ENCODE measurements around the gene GLI1. TPM values are rescaled to one million over a fixed set of nuclear protein-coding genes. Genes with fewer than 3 reads are reported as not detected.

Gene GLI1
- total RNA-seq, 1 experiment from 2014 or later = 22.4 TPM

- Histone ChIP-seq H3K27ac (ENCODE audit: low read depth, low read length, poor library complexity, severe bottlenecking) (peak overlapping the region; percentile 94), H3K9me3 (ENCODE audit: low read depth, low read length, poor library complexity, severe bottlenecking) (no peaks in the 10 kb centered on the region), H3K4me3 (ENCODE audit: low read depth, low read length, poor library complexity, severe bottlenecking) (peak overlapping the region; percentile 84), H3K4me1 (ENCODE audit: insufficient read depth, low read length, poor library complexity, severe bottlenecking) (peaks cover 9% of the 10 kb centered on the region), H3K27me3 (replicated peaks; ENCODE audit: insufficient read depth, low read depth, low read length, poor library complexity) (no peaks in the 10 kb centered on the region), H3K36me3 (ENCODE audit: insufficient read depth, low read length, poor library complexity, severe bottlenecking) (peaks cover 42% of the 10 kb centered on the region)
- intact Hi-C loops (cut with micrococcal nuclease; ENCODE audit: unreplicated experiment) = no loop called here
- ChIA-PET POLR2A (ENCODE audit: low non-redundant PET) (no interaction called here), CTCF (no interaction called here)
- TF ChIP-seq CTCF (conservative IDR thresholded peaks at IDR 0.05; ENCODE audit: low read depth, low read length) (no peak), EZH2 (IDR thresholded peaks at IDR 0.05; ENCODE audit: borderline replicate concordance, low read depth, low read length, poor library complexity, severe bottlenecking) (no peak)
- no peak for DNase-seq (ENCODE audit: low spot score)
- BruUV-seq (replicated peaks) = TSS peak; percentile 49
Observed at GRCh38 chr12:57488402-57489156, 29.0 kb downstream of the GLI1 start.

GRCh38 chr12:57489157-57489641 is 29.6 kb downstream of the GLI1 start:
- H3K27ac ChIP-seq (ENCODE audit: low read depth, low read length, poor library complexity, severe bottlenecking) = peak overlapping the region; percentile 94
- H3K27me3 ChIP-seq (replicated peaks; ENCODE audit: insufficient read depth, low read depth, low read length, poor library complexity) = no peaks in the 10 kb centered on the region
- POLR2A ChIA-PET (ENCODE audit: low non-redundant PET) = no interaction called here
- BruUV-seq (replicated peaks) = no TSS peak
- peaks cover 9% of the 10 kb centered on the region for H3K4me1 ChIP-seq (ENCODE audit: insufficient read depth, low read length, poor library complexity, severe bottlenecking)
- TF ChIP-seq CTCF (conservative IDR thresholded peaks at IDR 0.05; ENCODE audit: low read depth, low read length) (no peak), EZH2 (IDR thresholded peaks at IDR 0.05; ENCODE audit: borderline replicate concordance, low read depth, low read length, poor library complexity, severe bottlenecking) (no peak)
- H3K4me3 ChIP-seq (ENCODE audit: low read depth, low read length, poor library complexity, severe bottlenecking) = peak overlapping the region; percentile 84
- intact Hi-C loops (cut with micrococcal nuclease; ENCODE audit: unreplicated experiment) = no loop called here
- CTCF ChIA-PET = no interaction called here
- no peak for DNase-seq (ENCODE audit: low spot score)
- H3K9me3 ChIP-seq (ENCODE audit: low read depth, low read length, poor library complexity, severe bottlenecking) = no peaks in the 10 kb centered on the region
- H3K36me3 ChIP-seq (ENCODE audit: insufficient read depth, low read length, poor library complexity, severe bottlenecking) = peaks cover 45% of the 10 kb centered on the region

- TF ChIP-seq CTCF (conservative IDR thresholded peaks at IDR 0.05; ENCODE audit: low read depth, low read length) = no peak
- ChIA-PET CTCF (no interaction called here), POLR2A (ENCODE audit: low non-redundant PET) (no interaction called here)
- Histone ChIP-seq H3K9me3 (ENCODE audit: low read depth, low read length, poor library complexity, severe bottlenecking) (no peaks in the 10 kb centered on the region), H3K27ac (ENCODE audit: low read depth, low read length, poor library complexity, severe bottlenecking) (no peak overlapping the region), H3K27me3 (replicated peaks; ENCODE audit: insufficient read depth, low read depth, low read length, poor library complexity) (no peaks in the 10 kb centered on the region), H3K4me3 (ENCODE audit: low read depth, low read length, poor library complexity, severe bottlenecking) (no peak overlapping the region), H3K36me3 (ENCODE audit: insufficient read depth, low read length, poor library complexity, severe bottlenecking) (peaks cover 49% of the 10 kb centered on the region), H3K4me1 (ENCODE audit: insufficient read depth, low read length, poor library complexity, severe bottlenecking) (peaks cover 9% of the 10 kb centered on the region)
- DNase-seq (ENCODE audit: low spot score) = no peak
- intact Hi-C loops (cut with micrococcal nuclease; ENCODE audit: unreplicated experiment) = no loop called here
- no TSS peak for BruUV-seq (replicated peaks)
Observed at GRCh38 chr12:57490126-57490525, 30.5 kb downstream of the GLI1 start.
